Transverse colon (tissue), 4 donors: ENCODE results near the gene PIAS1.

Experiments
- CTCF ChIP-seq, 5 experiments: fragments of 200-600 bp in 3 of 5; fragments of 450-650 bp in 2 of 5; sonication (generic) in 3 of 5; IDR thresholded peaks; 1 replicate in 2 of 5; 2 replicates in 3 of 5; pipeline ENCODE4 v1.5.1; 2016 to 2017; ENCODE audit warnings: antibody characterized with exemption in 5 of 5, inconsistent platforms in 3 of 5, mild to moderate bottlenecking in 2 of 5, moderate library complexity in 1 of 5
- EP300 ChIP-seq: sonication (generic); formaldehyde crosslinking; IDR thresholded peaks from one replicate; pipeline ENCODE4 v1.6.1; 2017; ENCODE audit warnings: antibody characterized with exemption, low read depth
- POLR2A ChIP-seq: fragments of 450-650 bp; IDR thresholded peaks from one replicate; pipeline ENCODE4 v1.6.1; 2016; ENCODE audit warnings: antibody characterized with exemption, mild to moderate bottlenecking, moderate library complexity
- POLR2AphosphoS5 ChIP-seq, 3 donors: sonication (generic); formaldehyde crosslinking; IDR thresholded peaks; one replicate each; pipeline ENCODE4 v1.6.1; 2016; ENCODE audit warnings: antibody characterized with exemption in 3 of 3

GRCh38 chr15:68206711-68207151 lies 152.6 kb downstream of the PIAS1 start:
- TF ChIP-seq CTCF (IDR thresholded peaks at IDR 0.05), result no peak
- TF ChIP-seq POLR2A, result no peak
- TF ChIP-seq POLR2AphosphoS5 (IDR thresholded peaks at IDR 0.05), result no peak
- no peak for TF ChIP-seq EP300
